Measurements from ENCODE around the gene PPP1R13B. TPM values are rescaled to one million over a fixed set of nuclear protein-coding genes. Genes with fewer than 3 reads are reported as not detected.
A peak's percentile ranks its signal among the peaks of the same experiment; 100 is the strongest.

The PPP1R13B gene
- total RNA-seq, 1 donor from 2014 or later: 2.5 TPM

DNA sequence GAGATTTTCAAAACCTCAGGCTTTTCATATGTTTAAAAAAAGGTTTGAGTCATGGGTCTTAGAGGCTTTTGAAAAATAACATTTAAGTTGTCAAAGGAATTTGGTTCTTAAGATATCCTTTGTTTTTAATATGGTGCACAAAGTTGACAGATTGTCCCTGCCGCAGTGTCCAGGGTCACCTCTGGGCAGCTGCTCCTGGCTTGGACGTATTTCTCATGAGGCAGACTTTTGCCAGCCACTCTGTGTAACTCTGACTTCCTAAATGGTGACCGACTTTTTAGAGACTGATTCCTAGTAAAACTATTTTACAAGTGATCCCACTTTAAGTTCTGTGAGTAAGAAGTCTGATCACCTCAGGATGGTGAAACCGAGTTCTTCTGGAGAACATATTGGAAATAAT is 159.7 kb downstream of the PPP1R13B start:
- Histone ChIP-seq H4K20me1 (ENCODE audit: low read depth) (peaks cover 22% of the 10 kb centered on the region), H2AFZ (replicated peaks) (no peak overlapping the region), H3K9me3 (ENCODE audit: low read depth) (no peaks in the 10 kb centered on the region), H3K27me3 (no peaks in the 10 kb centered on the region), H3K4me1 (no peaks in the 10 kb centered on the region), H3K27ac (no peak overlapping the region), H3K9ac (no peak overlapping the region), H3K79me2 (ENCODE audit: low read depth) (no peaks in the 10 kb centered on the region), H3K36me3 (no peaks in the 10 kb centered on the region), H3K4me3 (no peak overlapping the region), H3K4me2 (no peak overlapping the region), H3F3A (ENCODE audit: low read depth) (no peaks in the 10 kb centered on the region)
- Mint-ChIP-seq H3K9me3 (no peaks in the 10 kb centered on the region), H3K27ac (no peak overlapping the region), H3K36me3 (peaks cover 18% of the 10 kb centered on the region), H3K4me3 (no peak overlapping the region), H3K27me3 (ENCODE audit: insufficient read depth, low read depth) (no peaks in the 10 kb centered on the region), H3K4me1 (peaks cover 2% of the 10 kb centered on the region)
- DNase-seq (ENCODE audit: low spot score): no peak
- no peak for TF ChIP-seq EZH2phosphoT487 (IDR thresholded peaks at IDR 0.05)
- no peak for TF ChIP-seq EZH2 (IDR thresholded peaks at IDR 0.05)
- TF ChIP-seq, protein P1, sequence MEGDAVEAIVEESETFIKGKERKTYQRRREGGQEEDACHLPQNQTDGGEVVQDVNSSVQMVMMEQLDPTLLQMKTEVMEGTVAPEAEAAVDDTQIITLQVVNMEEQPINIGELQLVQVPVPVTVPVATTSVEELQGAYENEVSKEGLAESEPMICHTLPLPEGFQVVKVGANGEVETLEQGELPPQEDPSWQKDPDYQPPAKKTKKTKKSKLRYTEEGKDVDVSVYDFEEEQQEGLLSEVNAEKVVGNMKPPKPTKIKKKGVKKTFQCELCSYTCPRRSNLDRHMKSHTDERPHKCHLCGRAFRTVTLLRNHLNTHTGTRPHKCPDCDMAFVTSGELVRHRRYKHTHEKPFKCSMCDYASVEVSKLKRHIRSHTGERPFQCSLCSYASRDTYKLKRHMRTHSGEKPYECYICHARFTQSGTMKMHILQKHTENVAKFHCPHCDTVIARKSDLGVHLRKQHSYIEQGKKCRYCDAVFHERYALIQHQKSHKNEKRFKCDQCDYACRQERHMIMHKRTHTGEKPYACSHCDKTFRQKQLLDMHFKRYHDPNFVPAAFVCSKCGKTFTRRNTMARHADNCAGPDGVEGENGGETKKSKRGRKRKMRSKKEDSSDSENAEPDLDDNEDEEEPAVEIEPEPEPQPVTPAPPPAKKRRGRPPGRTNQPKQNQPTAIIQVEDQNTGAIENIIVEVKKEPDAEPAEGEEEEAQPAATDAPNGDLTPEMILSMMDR (IDR thresholded peaks at IDR 0.05): no peak

DNA sequence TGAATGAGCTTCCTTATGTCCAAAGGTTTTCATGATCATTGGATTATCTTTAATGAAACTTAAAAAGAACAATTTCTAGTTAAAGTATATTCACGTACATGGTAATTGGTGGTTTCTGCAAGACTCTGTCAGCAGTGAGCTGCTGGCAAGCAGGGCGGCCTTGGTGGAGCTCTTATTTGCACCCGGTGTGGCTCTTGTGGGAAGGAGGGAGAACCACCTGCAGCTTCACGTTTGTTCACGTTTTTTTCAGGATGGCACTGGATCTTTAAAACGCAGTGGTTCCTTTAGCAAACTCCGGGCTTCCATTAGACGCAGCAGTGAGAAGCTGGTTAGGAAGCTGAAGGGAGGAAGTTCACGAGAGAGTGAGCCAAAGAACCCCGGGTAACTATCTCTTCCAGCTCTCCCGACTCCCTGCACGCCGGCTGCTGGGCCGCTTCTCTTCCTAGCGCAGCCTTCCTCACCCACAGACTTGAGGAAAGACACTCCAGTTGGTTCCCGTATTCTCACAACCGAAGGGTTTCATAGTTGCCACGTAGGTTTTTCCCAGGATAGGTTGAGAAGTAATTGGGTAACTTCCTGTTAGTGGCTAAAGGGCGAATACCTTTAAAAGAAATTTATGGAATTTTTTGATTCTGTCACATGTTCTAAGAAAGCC is 160.4 kb downstream of the PPP1R13B start:
- H3K36me3 Mint-ChIP-seq: peaks cover 18% of the 10 kb centered on the region
- H3K27ac Mint-ChIP-seq: no peak overlapping the region
- no peaks in the 10 kb centered on the region for H3F3A ChIP-seq (ENCODE audit: low read depth)
- H3K4me3 Mint-ChIP-seq: no peak overlapping the region
- H3K27ac ChIP-seq: no peak overlapping the region
- H3K4me1 ChIP-seq: no peaks in the 10 kb centered on the region
- H2AFZ ChIP-seq (replicated peaks): no peak overlapping the region
- no peak for DNase-seq (ENCODE audit: low spot score)
- no peaks in the 10 kb centered on the region for H3K9me3 ChIP-seq (ENCODE audit: low read depth)
- no peak overlapping the region for H3K4me3 ChIP-seq
- H3K9ac ChIP-seq: no peak overlapping the region
- H3K27me3 ChIP-seq: no peaks in the 10 kb centered on the region
- TF ChIP-seq EZH2 (IDR thresholded peaks at IDR 0.05): no peak
- TF ChIP-seq, protein P1 (IDR thresholded peaks at IDR 0.05): no peak
- no peak for TF ChIP-seq EZH2phosphoT487 (IDR thresholded peaks at IDR 0.05)
- H3K79me2 ChIP-seq (ENCODE audit: low read depth): no peaks in the 10 kb centered on the region
- no peaks in the 10 kb centered on the region for H3K36me3 ChIP-seq
- peaks cover 2% of the 10 kb centered on the region for H3K4me1 Mint-ChIP-seq
- no peaks in the 10 kb centered on the region for H3K9me3 Mint-ChIP-seq
- H3K4me2 ChIP-seq: no peak overlapping the region
- peaks cover 21% of the 10 kb centered on the region for H4K20me1 ChIP-seq (ENCODE audit: low read depth)
- no peaks in the 10 kb centered on the region for H3K27me3 Mint-ChIP-seq (ENCODE audit: insufficient read depth, low read depth)

DNA sequence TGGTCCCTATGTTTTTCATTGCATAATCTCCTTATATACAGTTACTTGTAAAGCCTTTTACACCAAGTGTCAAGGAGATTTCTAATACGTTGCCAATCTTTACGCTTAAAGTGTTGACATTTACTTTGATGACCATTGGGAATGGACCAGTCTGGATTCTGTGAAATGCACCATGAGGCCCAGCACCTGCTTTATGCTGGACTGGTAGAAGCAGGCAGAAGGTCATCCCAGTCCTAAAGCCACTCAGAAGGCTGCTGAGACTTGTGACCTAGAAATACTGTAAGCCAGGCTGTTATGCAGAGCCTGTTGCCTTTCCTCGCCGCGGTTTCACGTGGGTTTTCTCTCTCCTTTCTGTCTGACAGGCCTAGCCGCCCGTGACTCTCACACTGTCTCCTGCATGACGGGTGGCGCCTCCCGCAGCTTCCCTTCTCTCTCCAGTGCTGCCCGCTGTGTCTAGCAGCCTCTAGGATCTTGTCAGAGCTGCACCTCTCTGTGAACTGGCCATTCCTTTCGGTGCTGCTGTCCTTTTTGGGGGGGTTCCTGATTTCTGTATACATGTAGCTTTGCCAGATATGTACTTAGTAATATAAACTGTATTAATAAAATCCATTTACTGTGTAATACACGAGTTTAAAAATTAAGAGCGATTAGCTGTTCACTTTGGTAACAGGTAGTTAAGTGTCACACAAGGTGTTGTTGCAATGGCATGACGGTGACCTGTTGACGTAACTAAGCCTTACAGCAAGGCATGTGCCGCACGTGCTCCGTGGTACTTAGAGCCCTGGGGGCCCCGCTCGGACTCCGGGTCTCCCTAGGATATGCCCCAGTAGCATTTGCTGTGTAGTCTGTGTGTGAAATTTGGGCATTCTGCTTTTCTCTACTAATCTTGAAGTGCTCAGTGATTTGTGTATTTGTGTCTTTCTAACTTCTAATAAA is 161.8 kb downstream of the PPP1R13B start:
- Mint-ChIP-seq H3K4me3 (no peak overlapping the region), H3K27ac (peak overlapping the region; percentile 31), H3K4me1 (peaks cover 2% of the 10 kb centered on the region), H3K9me3 (no peaks in the 10 kb centered on the region), H3K27me3 (ENCODE audit: insufficient read depth, low read depth) (no peaks in the 10 kb centered on the region), H3K36me3 (peaks cover 24% of the 10 kb centered on the region)
- no peak for DNase-seq (ENCODE audit: low spot score)
- H2AFZ ChIP-seq (replicated peaks): no peak overlapping the region
- no peak overlapping the region for H3K4me3 ChIP-seq
- H3K27me3 ChIP-seq: no peaks in the 10 kb centered on the region
- H3K9me3 ChIP-seq (ENCODE audit: low read depth): no peaks in the 10 kb centered on the region
- peaks cover 20% of the 10 kb centered on the region for H4K20me1 ChIP-seq (ENCODE audit: low read depth)
- H3K4me1 ChIP-seq: no peaks in the 10 kb centered on the region
- H3K4me2 ChIP-seq: no peak overlapping the region
- no peaks in the 10 kb centered on the region for H3K79me2 ChIP-seq (ENCODE audit: low read depth)
- no peak overlapping the region for H3K27ac ChIP-seq
- H3K9ac ChIP-seq: no peak overlapping the region
- no peak for TF ChIP-seq EZH2phosphoT487 (IDR thresholded peaks at IDR 0.05)
- TF ChIP-seq EZH2 (IDR thresholded peaks at IDR 0.05): no peak
- TF ChIP-seq, protein P1 (IDR thresholded peaks at IDR 0.05): no peak
- no peaks in the 10 kb centered on the region for H3F3A ChIP-seq (ENCODE audit: low read depth)
- H3K36me3 ChIP-seq: peaks cover 7% of the 10 kb centered on the region
